H1 (cell line): Measurements from ENCODE around the gene ABCG1. TPM values are rescaled to one million over a fixed set of nuclear protein-coding genes. Genes with fewer than 3 reads are reported as not detected.

ENCODE experiments used
- CTCF ChIA-PET: fragments of 300-600 bp; sonication (Branson Sonifier 250); formaldehyde crosslinking; loops from one replicate; lab custom pipeline; 2021; ENCODE audit not compliant: partially characterized antibody; lab: Charles Lee
- POLR2A ChIA-PET: fragments of 300-600 bp; sonication (Branson Sonifier 250); formaldehyde crosslinking; loops from one replicate; lab custom pipeline; 2021; ENCODE audit warnings: inconsistent platforms; ENCODE audit not compliant: partially characterized antibody; lab: Charles Lee
- DNase-seq, 2 experiments: peaks; one replicate each; pipeline versions ENCODE4 v3.0.0 to v3.0.0-alpha.2; 2010 to 2022; ENCODE audit warnings: low spot score in 2 of 2, low read depth in 1 of 2, mixed read lengths in 1 of 2
- FAIRE-seq: peaks from 2 replicates; lab custom pipeline; 2011; peaks lifted over from hg19 to GRCh38; lab: Jason Lieb, UNC
- H2AFZ ChIP-seq: 2 replicates; pipeline ENCODE4 v1.8.1; 2012; ENCODE audit warnings: low read length, inconsistent platforms
- H2AK5ac ChIP-seq: 2 replicates; pipeline ENCODE4 v1.6.1; 2013; ENCODE audit warnings: low read depth, low read length
- H2BK120ac ChIP-seq: replicated peaks from 2 replicates; pipeline ENCODE3; 2013; ENCODE audit warnings: low read depth, low read length, inconsistent platforms
- H2BK12ac ChIP-seq: 2 replicates; pipeline ENCODE4 v1.6.1; 2013; ENCODE audit warnings: low read depth, low read length
- H2BK15ac ChIP-seq: 2 replicates; pipeline ENCODE4 v1.6.1; 2013; ENCODE audit warnings: low read length
- H2BK20ac ChIP-seq: 2 replicates; pipeline ENCODE4 v1.6.1; 2013; ENCODE audit warnings: low read length
- H2BK5ac ChIP-seq: 2 replicates; pipeline ENCODE4 v1.6.1; 2013; ENCODE audit warnings: low read depth, low read length
- H3K14ac ChIP-seq: 2 replicates; pipeline ENCODE4 v1.6.1; 2013; ENCODE audit warnings: inconsistent platforms; ENCODE audit not compliant: insufficient read length
- H3K18ac ChIP-seq: 2 replicates; pipeline ENCODE4 v1.6.1; 2013; ENCODE audit warnings: low read length; ENCODE audit errors: extremely low read depth
- H3K23ac ChIP-seq: 2 replicates; pipeline ENCODE4 v1.6.1; 2013; ENCODE audit warnings: inconsistent platforms; ENCODE audit not compliant: insufficient read length
- H3K23me2 ChIP-seq: 2 replicates; pipeline ENCODE4 v1.6.1; 2013; ENCODE audit warnings: low read depth, low read length
- H3K27ac ChIP-seq: 2 replicates; pipeline ENCODE4 v1.6.1; 2011; ENCODE audit warnings: low read depth, low read length, inconsistent platforms
- H3K27me3 ChIP-seq, 4 experiments: replicated peaks in 1 of 4; 1 replicate in 1 of 4; 2 replicates in 3 of 4; pipeline versions ENCODE4 v1.6.1 to v1.8.1; 2011 to 2013; ENCODE audit warnings: low read length in 3 of 4, mild to moderate bottlenecking in 3 of 4, inconsistent platforms in 2 of 4, mixed read lengths in 2 of 4, moderate library complexity in 1 of 4; ENCODE audit not compliant: control insufficient read depth in 3 of 4, insufficient read depth in 3 of 4; ENCODE audit errors: extremely low read depth in 1 of 4
- H3K36me3 ChIP-seq, 4 experiments: 2 replicates each; pipeline versions ENCODE4 v1.6.1 to v1.8.1; 2011 to 2013; ENCODE audit warnings: mild to moderate bottlenecking in 4 of 4, low read length in 3 of 4, moderate library complexity in 2 of 4, control low read depth in 1 of 4, inconsistent platforms in 1 of 4; ENCODE audit not compliant: insufficient read depth in 4 of 4, control insufficient read depth in 2 of 4
- H3K4ac ChIP-seq: replicated peaks from 2 replicates; pipeline ENCODE3; 2013; ENCODE audit warnings: low read length, low read depth, mixed read lengths, inconsistent platforms; ENCODE audit not compliant: insufficient read length
- H3K4me1 ChIP-seq, 4 experiments: replicated peaks in 1 of 4; 1 replicate in 1 of 4; 2 replicates in 3 of 4; pipeline versions ENCODE4 v1.6.1 to v1.8.1; 2011 to 2013; ENCODE audit warnings: low read length in 3 of 4, inconsistent platforms in 2 of 4, mixed read lengths in 1 of 4; ENCODE audit not compliant: insufficient read depth in 4 of 4, control insufficient read depth in 3 of 4
- H3K4me2 ChIP-seq, 2 experiments: 2 replicates each; pipeline versions ENCODE4 v1.6.1 to v1.8.1; 2011 to 2013; ENCODE audit warnings: low read depth in 2 of 2, low read length in 2 of 2, control low read depth in 1 of 2, inconsistent platforms in 1 of 2, mild to moderate bottlenecking in 1 of 2; ENCODE audit not compliant: insufficient read depth in 1 of 2
- H3K4me3 ChIP-seq, 4 experiments: fragments of 200-600, 300-600 bp in 1 of 4; sonication (generic), shearing (Covaris generic), sonication (Bioruptor Twin) in 1 of 4; 2 replicates each; pipeline versions ENCODE4 v1.5.1 to v1.8.1; 2011 to 2016; ENCODE audit warnings: low read length in 4 of 4, low read depth in 3 of 4, control low read depth in 2 of 4, inconsistent platforms in 2 of 4, mild to moderate bottlenecking in 2 of 4, mixed read lengths in 1 of 4, moderate library complexity in 1 of 4; ENCODE audit not compliant: insufficient read depth in 2 of 4; ENCODE audit errors: extremely low read depth in 1 of 4
- H3K56ac ChIP-seq: replicated peaks from 2 replicates; pipeline ENCODE3; 2013; ENCODE audit warnings: low read depth, mild to moderate bottlenecking, mixed read lengths, low read length, inconsistent platforms; ENCODE audit not compliant: insufficient read length
- H3K79me1 ChIP-seq: 2 replicates; pipeline ENCODE4 v1.6.1; 2013; ENCODE audit warnings: low read depth, low read length, control low read depth
- H3K79me2 ChIP-seq, 2 experiments: 2 replicates each; pipeline versions ENCODE4 v1.6.1 to v1.8.1; 2012 to 2013; ENCODE audit warnings: low read length in 2 of 2, mild to moderate bottlenecking in 2 of 2, inconsistent platforms in 1 of 2; ENCODE audit not compliant: insufficient read depth in 2 of 2, control insufficient read depth in 1 of 2
- H3K9ac ChIP-seq, 4 experiments: replicated peaks in 1 of 4; 1 replicate in 1 of 4; 2 replicates in 3 of 4; pipeline versions ENCODE4 v1.6.1 to v1.8.1; 2011 to 2013; ENCODE audit warnings: low read depth in 3 of 4, low read length in 3 of 4, control low read depth in 2 of 4, mild to moderate bottlenecking in 2 of 4, moderate library complexity in 2 of 4, inconsistent platforms in 1 of 4; ENCODE audit errors: extremely low read depth in 1 of 4
- H3K9me3 ChIP-seq, 2 experiments: 2 replicates each; pipeline versions ENCODE4 v1.6.1 to v1.8.1; 2012 to 2013; ENCODE audit warnings: mild to moderate bottlenecking in 2 of 2, moderate library complexity in 2 of 2, control low read depth in 1 of 2, inconsistent platforms in 1 of 2, low read depth in 1 of 2, low read length in 1 of 2, mixed read lengths in 1 of 2; ENCODE audit not compliant: insufficient read depth in 2 of 2
- H4K20me1 ChIP-seq, 2 experiments: replicated peaks in 1 of 2; 2 replicates each; pipeline versions ENCODE3 to v1.8.1; 2011 to 2013; ENCODE audit warnings: inconsistent platforms in 2 of 2, low read length in 2 of 2, mild to moderate bottlenecking in 1 of 2; ENCODE audit not compliant: insufficient read depth in 2 of 2, control insufficient read depth in 1 of 2
- H4K5ac ChIP-seq: 2 replicates; pipeline ENCODE4 v1.6.1; 2013; ENCODE audit warnings: low read length, low read depth, mixed read lengths, inconsistent platforms; ENCODE audit not compliant: insufficient read length
- H4K8ac ChIP-seq: 2 replicates; pipeline ENCODE4 v1.8.0; 2013; ENCODE audit warnings: mild to moderate bottlenecking, moderate library complexity, low read length, inconsistent platforms; ENCODE audit not compliant: insufficient read depth; ENCODE audit errors: extremely low read depth
- H4K91ac ChIP-seq: replicated peaks from 2 replicates; pipeline ENCODE3; 2013; ENCODE audit warnings: low read length, mixed read lengths, inconsistent platforms; ENCODE audit not compliant: insufficient read length
- KDM5A ChIP-seq: fragments of 200-600 bp; IDR thresholded peaks from 2 replicates; pipeline ENCODE4 v1.7.1; 2012; ENCODE audit warnings: mild to moderate bottlenecking, low read length, inconsistent platforms, mixed read lengths
- SP2 ChIP-seq: IDR thresholded peaks from 2 replicates; pipeline ENCODE4 v1.6.1; 2012; ENCODE audit warnings: mild to moderate bottlenecking, low read length, inconsistent platforms
- WGBS, 2 experiments: shearing (Covaris generic) in 1 of 2; methylation state at CpG; one replicate each; pipeline versions ENCODE4 v1.1.6 to v1.1.7; 2013 to 2015; ENCODE audit warnings: low lambda C conversion rate in 2 of 2, mixed read lengths in 2 of 2, inconsistent platforms in 1 of 2, low coverage in 1 of 2, missing lambda C conversion rate in 1 of 2; ENCODE audit not compliant: insufficient replicate concordance in 2 of 2, insufficient coverage in 1 of 2, insufficient read length in 1 of 2; ENCODE audit errors: extremely low coverage in 1 of 2, missing lambda C conversion rate in 1 of 2; 5-methylcytosine and 5-hydroxymethylcytosine counted together
- polyA plus RNA-seq, 7 experiments: library from polyadenylated mRNA; depleted of rRNA in 3 of 7; stranded (reverse) in 5 of 7; unstranded in 2 of 7; fragments of >200 nt in 5 of 7; fragments of 200-250 nt in 2 of 7; gene quantifications; 1 replicate in 5 of 7; 2 replicates in 1 of 7; 4 replicates in 1 of 7; pipeline versions ENCODE4 v1.2.1 to v1.2.3, GENCODE V29; 2011 to 2013; ENCODE audit warnings: missing spikeins in 2 of 7, mixed read lengths in 2 of 7
- total RNA-seq: library from RNA; stranded (reverse); fragmentation: NEBNext Ultra II Directional; extraction: Animal tissue kit (Norgen Biotek cat#: 25700); gene quantifications from 2 replicates; pipeline ENCODE4 v1.2.1, GENCODE V29; 2021

ABCG1 gene
- total and polyA plus RNA-seq, 2 of the 8 experiments (the other 6 are each of a cell fraction or from before 2014, with no cell fraction given) = 2.1 to 4.0 TPM

GRCh38 chr21:42202321-42202720 is 16.6 kb upstream of the ABCG1 start:
- Histone ChIP-seq H2BK5ac (no peak overlapping the region), H2BK120ac (no peak overlapping the region), H3K23ac (no peak overlapping the region), H4K20me1 (no peaks in the 10 kb centered on the region), H3K9me3 (no peaks in the 10 kb centered on the region), H2AFZ (no peak overlapping the region), H3K56ac (no peak overlapping the region), H3K4ac (no peak overlapping the region), H3K4me3 (no peak overlapping the region), H3K23me2 (no peaks in the 10 kb centered on the region), H3K4me2 (no peak overlapping the region), H3K79me2 (no peaks in the 10 kb centered on the region), H2AK5ac (no peak overlapping the region), H3K18ac (no peak overlapping the region), H3K9ac (no peak overlapping the region; a peak in 1 of 7 replicates), H3K14ac (no peak overlapping the region), H4K5ac (no peak overlapping the region), H4K8ac (no peak overlapping the region), H3K27me3 (no peaks in the 10 kb centered on the region; a peak in 1 of 7 replicates), H2BK15ac (no peak overlapping the region), H2BK12ac (no peak overlapping the region), H3K79me1 (no peaks in the 10 kb centered on the region), H4K91ac (no peak overlapping the region), H3K4me1 (no peaks in the 10 kb centered on the region), H2BK20ac (no peak overlapping the region), H3K27ac (no peak overlapping the region), H3K36me3 (no peaks in the 10 kb centered on the region)
- 94% methylated on average over 10 of the region's 10 CpGs; no CpG with 5 or more reads in 1 of the 2 experiments for WGBS, 2 experiments
- FAIRE-seq = no peak
- DNase-seq = no peak
- TF ChIP-seq SP2 (no peak), KDM5A (no peak)
- ChIA-PET POLR2A (interaction anchor here (0.7 kb wide), 1 partner anchor 22 kb away, joined by 3 read pairs; no protein-coding TSS in a partner anchor), CTCF (no interaction called here)
